ENCODE data around the gene NEAT1. TPM values are rescaled to one million over a fixed set of nuclear protein-coding genes. Genes with fewer than 3 reads are reported as not detected.

The NEAT1 gene
- polyA plus RNA-seq, 3 donors from 2014 or later: 0.26 to 5.9 (median 1.4) TPM

- Mint-ChIP-seq H3K27ac (peak overlapping the region; percentile 88 to 99 (median 92)), H3K27me3 (ENCODE audit: low read depth in 3 of 3) (peaks cover 0 to 16% (median 12%) of the 10 kb centered on the region in 3 donors), H3K9me3 (no peaks in the 10 kb centered on the region), H3K4me3 (peak overlapping the region; percentile 37 to 97 (median 66)), H3K36me3 (peaks cover 4 to 23% (median 15%) of the 10 kb centered on the region in 3 donors), H3K4me1 (peaks cover 90 to 99% of the 10 kb centered on the region in 2 donors)
- DNase-seq: no peak
Measured at GRCh38 chr11:65432100-65432650, 9.6 kb downstream of the NEAT1 start.

- H3K9me3 Mint-ChIP-seq: no peaks in the 10 kb centered on the region
- H3K4me3 Mint-ChIP-seq: peak overlapping the region in 4 of 5 donors; percentile 47 to 97 (median 61)
- peak; percentile 50 to 59 (median 56) for DNase-seq
- peaks cover 4 to 24% (median 14%) of the 10 kb centered on the region in 3 donors for H3K36me3 Mint-ChIP-seq
- H3K4me1 Mint-ChIP-seq: peaks cover 87 to 99% of the 10 kb centered on the region in 2 donors
- peaks cover 0 to 12% (median 4%) of the 10 kb centered on the region in 3 donors for H3K27me3 Mint-ChIP-seq (ENCODE audit: low read depth in 3 of 3)
- H3K27ac Mint-ChIP-seq: peak overlapping the region; percentile 83 to 99 (median 92)
Measured at GRCh38 chr11:65432686-65433582, 10.3 kb downstream of the NEAT1 start.

- peaks cover 0 to 8% (median 0%) of the 10 kb centered on the region in 3 donors for H3K27me3 Mint-ChIP-seq (ENCODE audit: low read depth in 3 of 3)
- peaks cover 83 to 97% of the 10 kb centered on the region in 2 donors for H3K4me1 Mint-ChIP-seq
- H3K9me3 Mint-ChIP-seq: no peaks in the 10 kb centered on the region
- H3K27ac Mint-ChIP-seq: peak overlapping the region; percentile 11 to 99 (median 91)
- H3K4me3 Mint-ChIP-seq: no peak overlapping the region
- H3K36me3 Mint-ChIP-seq: peaks cover 8 to 28% (median 19%) of the 10 kb centered on the region in 3 donors
- no peak for DNase-seq
Measured at GRCh38 chr11:65433657-65434056, 11.1 kb downstream of the NEAT1 start.

- DNase-seq: no peak
- H3K36me3 Mint-ChIP-seq: peaks cover 8 to 32% (median 22%) of the 10 kb centered on the region in 3 donors
- peak overlapping the region; percentile 44 to 99 (median 82) for H3K27ac Mint-ChIP-seq
- no peaks in the 10 kb centered on the region for H3K9me3 Mint-ChIP-seq
- peaks cover 0 to 8% (median 0%) of the 10 kb centered on the region in 3 donors for H3K27me3 Mint-ChIP-seq (ENCODE audit: low read depth in 3 of 3)
- H3K4me3 Mint-ChIP-seq: no peak overlapping the region
- peaks cover 83 to 97% of the 10 kb centered on the region in 2 donors for H3K4me1 Mint-ChIP-seq
Measured at GRCh38 chr11:65434057-65434666, 11.6 kb downstream of the NEAT1 start.

DNA sequence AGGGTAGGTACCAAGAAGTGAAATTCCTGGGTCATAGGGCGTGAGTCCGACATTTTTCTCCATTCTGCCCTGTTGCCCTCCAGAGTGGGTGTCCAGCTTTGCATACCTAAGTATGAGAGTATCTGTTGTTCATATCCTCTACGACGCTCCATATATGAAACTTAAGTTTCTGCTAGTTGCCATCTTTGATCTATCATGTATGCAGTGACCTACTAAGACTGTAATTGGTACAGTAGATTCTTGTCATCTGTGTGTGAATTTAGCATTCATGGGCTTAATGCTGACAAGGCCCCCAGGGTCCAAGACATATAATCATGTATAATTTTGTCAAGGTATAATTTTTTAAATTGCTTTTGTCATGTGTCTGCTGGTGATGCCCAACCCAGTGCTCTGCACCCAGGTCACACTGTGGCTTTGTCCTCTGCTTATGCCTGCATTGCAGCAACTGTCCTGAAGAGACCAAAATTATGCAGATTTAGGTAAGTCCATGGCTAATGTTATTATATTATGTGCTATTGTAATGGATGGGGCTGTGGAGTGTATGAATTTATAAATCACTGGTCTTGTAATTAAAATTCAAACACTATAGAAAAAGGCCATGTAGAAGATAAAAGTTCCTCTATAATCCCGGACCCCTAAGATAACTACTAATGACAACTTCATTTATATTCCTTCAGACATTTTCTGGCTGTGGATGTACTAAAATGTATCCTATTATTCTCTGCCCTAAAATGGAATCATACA is 12.2 kb downstream of the NEAT1 start:
- Mint-ChIP-seq H3K27me3 (ENCODE audit: low read depth in 3 of 3) (peaks cover 0 to 8% (median 0%) of the 10 kb centered on the region in 3 donors), H3K4me3 (no peak overlapping the region), H3K27ac (peak overlapping the region; percentile 44 to 99 (median 82)), H3K9me3 (no peaks in the 10 kb centered on the region), H3K4me1 (peaks cover 82 to 97% of the 10 kb centered on the region in 2 donors), H3K36me3 (peaks cover 8 to 32% (median 22%) of the 10 kb centered on the region in 3 donors)
- no peak for DNase-seq

DNA sequence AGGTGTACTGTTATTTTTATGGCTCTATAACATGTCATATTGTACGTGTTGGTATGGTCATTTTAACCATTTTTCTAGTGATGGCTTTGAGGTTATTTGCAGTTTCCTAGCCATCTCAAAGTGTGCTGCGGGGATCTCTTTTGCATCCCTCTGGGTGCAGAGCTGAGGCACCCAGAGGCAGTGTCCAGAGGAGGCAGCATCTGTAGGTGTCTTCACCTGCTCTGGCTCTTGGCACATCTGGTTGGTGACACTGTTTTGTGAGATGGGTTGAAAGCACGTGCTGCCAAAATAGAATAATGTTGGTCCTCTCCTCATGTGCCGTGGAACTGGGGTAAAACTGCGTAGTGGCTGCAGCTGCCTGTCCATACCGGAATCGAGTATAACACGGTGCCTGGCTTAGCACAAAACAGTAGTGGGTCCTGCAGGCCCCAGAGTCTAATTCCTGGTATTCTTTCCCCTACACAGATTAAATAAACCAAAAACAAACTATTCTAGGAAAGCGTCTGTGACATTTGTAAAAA is 12.9 kb downstream of the NEAT1 start:
- Mint-ChIP-seq H3K9me3 (no peaks in the 10 kb centered on the region), H3K4me3 (no peak overlapping the region), H3K27me3 (ENCODE audit: low read depth in 3 of 3) (peaks cover 0 to 5% (median 0%) of the 10 kb centered on the region in 3 donors), H3K4me1 (peaks cover 80 to 97% of the 10 kb centered on the region in 2 donors), H3K27ac (peak overlapping the region; percentile 8 to 99 (median 66)), H3K36me3 (peaks cover 8 to 32% (median 22%) of the 10 kb centered on the region in 3 donors)
- DNase-seq: no peak

DNA sequence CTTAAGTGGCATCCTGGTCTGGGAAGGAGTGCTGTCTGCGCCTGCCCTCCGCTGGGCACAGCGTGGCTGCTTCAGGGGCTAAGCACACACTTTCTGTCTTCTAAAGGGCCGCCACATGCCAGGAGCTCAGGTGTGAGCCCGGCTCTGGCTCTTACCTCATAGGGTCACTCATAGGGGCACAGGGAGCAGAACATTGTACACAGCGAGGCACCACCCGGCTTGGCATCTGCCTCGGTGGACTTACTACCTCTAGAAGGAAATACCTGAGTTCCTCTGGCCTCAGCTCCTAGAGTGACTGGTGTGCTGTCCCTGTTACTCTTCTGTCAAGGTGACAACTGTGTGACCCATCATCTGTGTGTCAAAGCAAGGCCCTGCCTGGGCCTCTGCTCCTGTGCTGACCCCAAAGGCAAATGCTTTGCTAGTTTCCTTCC is 13.4 kb downstream of the NEAT1 start:
- DNase-seq: no peak
- peaks cover 11 to 32% (median 22%) of the 10 kb centered on the region in 3 donors for H3K36me3 Mint-ChIP-seq
- peaks cover 79 to 97% of the 10 kb centered on the region in 2 donors for H3K4me1 Mint-ChIP-seq
- H3K27me3 Mint-ChIP-seq (ENCODE audit: low read depth in 3 of 3): peaks cover 0 to 4% (median 0%) of the 10 kb centered on the region in 3 donors
- no peak overlapping the region for H3K4me3 Mint-ChIP-seq
- H3K27ac Mint-ChIP-seq: peak overlapping the region; percentile 43 to 99 (median 62)
- no peaks in the 10 kb centered on the region for H3K9me3 Mint-ChIP-seq

DNA sequence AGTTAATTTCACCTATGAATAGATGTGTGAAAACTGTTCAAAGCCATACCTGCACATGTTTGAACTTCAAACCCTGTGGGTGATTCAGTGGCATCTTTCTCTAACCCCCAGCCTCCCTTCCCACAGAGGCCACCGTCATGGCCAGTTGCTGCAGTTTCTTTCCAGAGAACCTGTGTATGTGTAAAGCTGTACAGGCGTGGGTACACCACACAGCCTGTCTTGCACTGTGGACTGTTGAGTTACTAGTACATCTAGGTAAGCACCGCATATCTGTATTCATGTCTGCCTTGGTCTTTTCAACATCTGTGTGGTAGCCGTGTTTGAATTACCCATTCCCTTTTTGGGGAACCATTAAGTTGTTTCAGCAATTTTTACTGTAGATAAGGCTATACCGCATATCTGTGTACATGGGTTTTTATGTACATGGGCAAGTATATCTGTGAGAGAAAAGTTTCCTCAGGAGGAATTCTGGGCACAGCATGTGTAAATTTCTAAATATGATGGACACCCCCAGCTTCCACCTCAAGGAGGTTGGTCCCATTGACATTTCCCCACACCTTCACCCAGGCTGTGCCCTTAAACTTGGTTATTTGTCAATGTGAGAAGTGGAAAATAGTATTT is 13.9 kb downstream of the NEAT1 start:
- peaks cover 0 to 2% (median 0%) of the 10 kb centered on the region in 3 donors for H3K27me3 Mint-ChIP-seq (ENCODE audit: low read depth in 3 of 3)
- H3K27ac Mint-ChIP-seq: peak overlapping the region; percentile 43 to 99 (median 62)
- H3K4me1 Mint-ChIP-seq: peaks cover 81 to 97% of the 10 kb centered on the region in 2 donors
- H3K9me3 Mint-ChIP-seq: no peaks in the 10 kb centered on the region
- H3K36me3 Mint-ChIP-seq: peaks cover 12 to 32% (median 22%) of the 10 kb centered on the region in 3 donors
- H3K4me3 Mint-ChIP-seq: no peak overlapping the region
- DNase-seq: no peak

- peaks cover 0 to 2% (median 0%) of the 10 kb centered on the region in 3 donors for H3K27me3 Mint-ChIP-seq (ENCODE audit: low read depth in 3 of 3)
- H3K4me1 Mint-ChIP-seq: peaks cover 81 to 97% of the 10 kb centered on the region in 2 donors
- H3K27ac Mint-ChIP-seq: peak overlapping the region; percentile 6 to 76 (median 54)
- H3K36me3 Mint-ChIP-seq: peaks cover 12 to 32% (median 22%) of the 10 kb centered on the region in 3 donors
- no peaks in the 10 kb centered on the region for H3K9me3 Mint-ChIP-seq
- DNase-seq: no peak
- H3K4me3 Mint-ChIP-seq: no peak overlapping the region
Measured at GRCh38 chr11:65437436-65438227, 15.0 kb downstream of the NEAT1 start.

GRCh38 chr11:65438257-65439151 is 15.9 kb downstream of the NEAT1 start:
- Mint-ChIP-seq H3K4me1 (peaks cover 82 to 97% of the 10 kb centered on the region in 2 donors), H3K27me3 (ENCODE audit: low read depth in 3 of 3) (peaks cover 0 to 3% (median 0%) of the 10 kb centered on the region in 3 donors), H3K27ac (peak overlapping the region; percentile 11 to 89 (median 66)), H3K36me3 (peaks cover 12 to 25% (median 22%) of the 10 kb centered on the region in 3 donors), H3K4me3 (no peak overlapping the region), H3K9me3 (no peaks in the 10 kb centered on the region)
- DNase-seq: no peak

Data from immature natural killer cell (primary cell).